Chondrocyte (in vitro differentiated cells): Measurements from ENCODE around the gene KIF16B. TPM values are rescaled to one million over a fixed set of nuclear protein-coding genes. Genes with fewer than 3 reads are reported as not detected.

Experiments
- DNase-seq: peaks from one replicate; pipeline ENCODE4 v3.0.0; 2021; ENCODE audit warnings: mixed read lengths, low spot score
- H3K27ac Mint-ChIP-seq: one replicate; pipeline ENCODE4 v1.8.0; 2021; ENCODE audit warnings: mild to moderate bottlenecking, moderate library complexity, mixed read lengths; ENCODE audit not compliant: unreplicated experiment
- H3K27me3 Mint-ChIP-seq: 2 replicates; pipeline ENCODE4 v1.8.0; 2021; ENCODE audit warnings: low read depth, mixed read lengths
- H3K36me3 Mint-ChIP-seq: 2 replicates; pipeline ENCODE4 v1.8.0; 2021; ENCODE audit warnings: low read depth, mixed read lengths
- H3K4me1 Mint-ChIP-seq: 2 replicates; pipeline ENCODE4 v1.8.0; 2021; ENCODE audit warnings: low read depth, mild to moderate bottlenecking, mixed read lengths
- H3K4me3 Mint-ChIP-seq: one replicate; pipeline ENCODE4 v1.8.0; 2021; ENCODE audit warnings: mild to moderate bottlenecking, moderate library complexity, mixed read lengths; ENCODE audit not compliant: unreplicated experiment
- H3K9me3 Mint-ChIP-seq: 2 replicates; pipeline ENCODE4 v1.8.0; 2021; ENCODE audit warnings: low read depth, mixed read lengths
- total RNA-seq: library from RNA; stranded (reverse); gene quantifications from 3 replicates; pipeline ENCODE4 v1.2.1, GENCODE V29; 2021
- TF ChIP-seq, protein P1 (sequence below): fragments of 200-600 bp; sonication (generic); IDR thresholded peaks from 2 replicates; pipeline ENCODE4 v1.5.0; 2021; ENCODE audit warnings: antibody characterized with exemption, mild to moderate bottlenecking, moderate library complexity

The KIF16B gene
- total RNA-seq, 1 donor from 2014 or later, result 11.2 TPM

DNA sequence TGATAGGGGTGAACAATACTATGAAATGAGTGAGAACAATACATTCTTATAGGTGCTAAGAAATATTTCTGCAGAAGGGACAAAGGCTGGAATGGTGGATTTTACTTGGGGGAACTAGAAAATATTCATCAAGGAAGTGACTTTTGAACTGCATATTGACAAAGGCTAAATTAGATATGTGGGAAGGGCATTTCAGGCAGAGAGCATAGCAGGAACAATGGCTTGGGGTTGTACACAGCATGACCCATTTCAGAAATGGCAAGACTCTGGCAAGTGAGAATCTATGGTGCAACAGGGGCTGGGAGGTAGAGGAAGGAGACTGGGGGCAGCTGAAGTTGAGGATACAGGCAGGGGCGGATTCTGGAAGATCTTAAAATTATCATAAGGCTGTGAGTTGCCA, 46.7 kb upstream of the KIF16B start:
- Mint-ChIP-seq H3K36me3 (peaks cover 2% of the 10 kb centered on the region), H3K4me1 (peaks cover 7% of the 10 kb centered on the region), H3K9me3 (peaks cover 6% of the 10 kb centered on the region), H3K27ac (no peak overlapping the region), H3K27me3 (no peaks in the 10 kb centered on the region), H3K4me3 (no peak overlapping the region)
- TF ChIP-seq, protein P1, sequence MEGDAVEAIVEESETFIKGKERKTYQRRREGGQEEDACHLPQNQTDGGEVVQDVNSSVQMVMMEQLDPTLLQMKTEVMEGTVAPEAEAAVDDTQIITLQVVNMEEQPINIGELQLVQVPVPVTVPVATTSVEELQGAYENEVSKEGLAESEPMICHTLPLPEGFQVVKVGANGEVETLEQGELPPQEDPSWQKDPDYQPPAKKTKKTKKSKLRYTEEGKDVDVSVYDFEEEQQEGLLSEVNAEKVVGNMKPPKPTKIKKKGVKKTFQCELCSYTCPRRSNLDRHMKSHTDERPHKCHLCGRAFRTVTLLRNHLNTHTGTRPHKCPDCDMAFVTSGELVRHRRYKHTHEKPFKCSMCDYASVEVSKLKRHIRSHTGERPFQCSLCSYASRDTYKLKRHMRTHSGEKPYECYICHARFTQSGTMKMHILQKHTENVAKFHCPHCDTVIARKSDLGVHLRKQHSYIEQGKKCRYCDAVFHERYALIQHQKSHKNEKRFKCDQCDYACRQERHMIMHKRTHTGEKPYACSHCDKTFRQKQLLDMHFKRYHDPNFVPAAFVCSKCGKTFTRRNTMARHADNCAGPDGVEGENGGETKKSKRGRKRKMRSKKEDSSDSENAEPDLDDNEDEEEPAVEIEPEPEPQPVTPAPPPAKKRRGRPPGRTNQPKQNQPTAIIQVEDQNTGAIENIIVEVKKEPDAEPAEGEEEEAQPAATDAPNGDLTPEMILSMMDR, result no peak
- DNase-seq, result no peak

DNA sequence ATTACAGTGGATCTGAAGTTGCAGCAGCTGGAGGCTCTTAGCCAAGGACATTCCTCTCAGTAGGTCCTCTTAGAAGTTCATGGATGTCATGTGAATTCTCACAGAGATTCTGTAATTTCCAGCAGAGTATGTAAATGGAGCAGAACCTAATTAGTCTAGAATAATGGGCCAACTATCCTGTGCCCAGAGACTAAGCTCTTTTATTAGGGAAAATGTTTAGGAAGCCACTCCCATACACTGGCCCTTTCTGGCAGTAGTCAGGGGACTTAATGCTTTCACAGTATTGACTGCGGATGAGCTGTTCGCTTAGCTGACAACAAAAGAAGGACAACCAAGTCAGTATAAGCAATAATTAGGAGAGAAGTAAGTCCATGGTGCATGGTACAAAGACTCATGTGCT, 43.8 kb upstream of the KIF16B start:
- TF ChIP-seq, protein P1, result no peak
- peaks cover 6% of the 10 kb centered on the region for H3K9me3 Mint-ChIP-seq
- H3K4me1 Mint-ChIP-seq, result peaks cover 7% of the 10 kb centered on the region
- H3K27me3 Mint-ChIP-seq, result no peaks in the 10 kb centered on the region
- H3K4me3 Mint-ChIP-seq, result no peak overlapping the region
- H3K27ac Mint-ChIP-seq, result no peak overlapping the region
- peaks cover 2% of the 10 kb centered on the region for H3K36me3 Mint-ChIP-seq
- no peak for DNase-seq

DNA sequence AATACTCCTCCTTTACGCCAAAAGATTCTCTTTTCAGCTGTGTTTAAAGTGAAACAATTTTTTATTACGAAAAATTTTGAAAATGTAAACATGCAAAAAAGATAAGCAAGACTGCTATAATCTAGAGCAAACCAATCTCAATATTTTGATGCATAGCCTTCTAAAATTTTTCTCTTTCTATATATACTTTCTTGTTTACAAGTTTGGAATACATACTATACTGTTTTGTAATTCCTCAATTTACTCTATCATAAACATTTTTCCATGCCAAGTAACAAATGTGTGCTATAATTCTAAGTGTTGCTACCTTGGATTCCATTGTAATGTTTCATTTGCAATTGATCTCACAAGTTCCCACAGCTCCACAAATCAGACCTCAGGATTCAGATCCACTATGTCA, 43.1 kb upstream of the KIF16B start:
- no peak for DNase-seq
- Mint-ChIP-seq H3K27ac (no peak overlapping the region), H3K9me3 (peaks cover 6% of the 10 kb centered on the region), H3K4me1 (peaks cover 7% of the 10 kb centered on the region), H3K36me3 (peaks cover 2% of the 10 kb centered on the region), H3K4me3 (no peak overlapping the region), H3K27me3 (peaks cover 2% of the 10 kb centered on the region)
- TF ChIP-seq, protein P1, result no peak

GRCh38 chr20:16615199-16615598, 42.0 kb upstream of the KIF16B start:
- no peak overlapping the region for H3K4me3 Mint-ChIP-seq
- H3K36me3 Mint-ChIP-seq, result peaks cover 2% of the 10 kb centered on the region
- no peak overlapping the region for H3K27ac Mint-ChIP-seq
- peaks cover 2% of the 10 kb centered on the region for H3K27me3 Mint-ChIP-seq
- H3K9me3 Mint-ChIP-seq, result peaks cover 6% of the 10 kb centered on the region
- TF ChIP-seq, protein P1, result no peak
- peaks cover 7% of the 10 kb centered on the region for H3K4me1 Mint-ChIP-seq
- DNase-seq, result no peak

- Mint-ChIP-seq H3K4me1 (peaks cover 7% of the 10 kb centered on the region), H3K9me3 (peaks cover 4% of the 10 kb centered on the region), H3K4me3 (no peak overlapping the region), H3K36me3 (peaks cover 2% of the 10 kb centered on the region), H3K27me3 (peaks cover 9% of the 10 kb centered on the region), H3K27ac (no peak overlapping the region)
- DNase-seq, result no peak
- TF ChIP-seq, protein P1, result no peak
Measured at GRCh38 chr20:16613954-16614353, 40.7 kb upstream of the KIF16B start.
